Stimulated activated naive B cell treated with anti-CD40 and anti-IgM and Interleukin-4, amounts not matched to agents 10 μg/mL and 1 μg/mL and 100 μg/mL, for 72 hours (primary cell): ENCODE data around the gene ERCC6L2.
A peak's percentile ranks its signal among the peaks of the same experiment; 100 is the strongest.

Experiments
- ATAC-seq, 2 donors: fragments of 150-1000 bp; cut with Tn5 transposase; replicated peaks; 2 replicates each; pipeline ENCODE4 v1.10.0; 2021; ENCODE audit warnings: moderate library complexity in 1 of 2
- DNase-seq: peaks from one replicate; pipeline ENCODE4 v3.0.0; 2021
- H3K27ac Mint-ChIP-seq: one replicate; pipeline ENCODE4 v1.8.0; 2022; ENCODE audit warnings: mild to moderate bottlenecking, mixed read lengths
- H3K27me3 Mint-ChIP-seq, 2 donors: one replicate each; pipeline ENCODE4 v1.8.0; 2022; ENCODE audit warnings: mixed read lengths in 2 of 2
- H3K36me3 Mint-ChIP-seq, 2 donors: one replicate each; pipeline ENCODE4 v1.8.0; 2022; ENCODE audit warnings: mixed read lengths in 2 of 2, mild to moderate bottlenecking in 1 of 2
- H3K4me1 Mint-ChIP-seq, 2 donors: one replicate each; pipeline ENCODE4 v1.8.0; 2022; ENCODE audit warnings: mixed read lengths in 2 of 2, mild to moderate bottlenecking in 1 of 2
- H3K4me3 Mint-ChIP-seq, 2 donors: one replicate each; pipeline ENCODE4 v1.8.0; 2022; ENCODE audit warnings: mild to moderate bottlenecking in 2 of 2, mixed read lengths in 2 of 2, moderate library complexity in 1 of 2
- H3K9me3 Mint-ChIP-seq, 2 donors: one replicate each; pipeline ENCODE4 v1.8.0; 2022; ENCODE audit warnings: mixed read lengths in 2 of 2, mild to moderate bottlenecking in 1 of 2

The ERCC6L2 gene

DNA sequence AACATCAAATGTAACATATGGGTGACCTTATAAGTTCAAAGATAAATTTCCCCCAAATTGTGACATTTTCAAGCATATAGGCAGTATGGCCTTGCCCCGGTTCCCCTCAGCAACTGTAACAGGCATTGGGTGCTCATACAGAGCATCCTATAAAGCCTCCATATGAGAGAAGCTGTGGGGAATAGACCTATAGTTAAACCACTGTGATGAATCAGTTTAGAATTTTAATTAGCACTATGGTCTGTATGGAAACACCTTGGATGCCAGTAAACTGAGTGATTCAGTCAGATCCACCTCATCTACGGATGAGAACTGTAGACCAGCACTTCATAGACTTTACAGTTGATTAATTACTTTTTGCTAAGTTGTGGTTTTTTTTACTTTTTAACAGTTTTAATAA is 79.4 kb downstream of the ERCC6L2 start:
- H3K27me3 Mint-ChIP-seq: no peaks in the 10 kb centered on the region
- peaks cover 7 to 9% of the 10 kb centered on the region in 2 donors for H3K9me3 Mint-ChIP-seq
- DNase-seq (no peak), ATAC-seq (peak in 1 of 2 donors; percentile 31)
- no peak overlapping the region for H3K27ac Mint-ChIP-seq
- peaks cover 50 to 76% of the 10 kb centered on the region in 2 donors for H3K36me3 Mint-ChIP-seq
- no peaks in the 10 kb centered on the region for H3K4me1 Mint-ChIP-seq
- H3K4me3 Mint-ChIP-seq: no peak overlapping the region

GRCh38 chr9:95962936-95963335 is 87.4 kb downstream of the ERCC6L2 start:
- H3K4me1 Mint-ChIP-seq: no peaks in the 10 kb centered on the region
- no peak for DNase-seq
- H3K27me3 Mint-ChIP-seq: no peaks in the 10 kb centered on the region
- H3K27ac Mint-ChIP-seq: no peak overlapping the region
- no peak for ATAC-seq
- H3K4me3 Mint-ChIP-seq: no peak overlapping the region
- peaks cover 8 to 9% of the 10 kb centered on the region in 2 donors for H3K9me3 Mint-ChIP-seq
- H3K36me3 Mint-ChIP-seq: peaks cover 29 to 42% of the 10 kb centered on the region in 2 donors

DNA sequence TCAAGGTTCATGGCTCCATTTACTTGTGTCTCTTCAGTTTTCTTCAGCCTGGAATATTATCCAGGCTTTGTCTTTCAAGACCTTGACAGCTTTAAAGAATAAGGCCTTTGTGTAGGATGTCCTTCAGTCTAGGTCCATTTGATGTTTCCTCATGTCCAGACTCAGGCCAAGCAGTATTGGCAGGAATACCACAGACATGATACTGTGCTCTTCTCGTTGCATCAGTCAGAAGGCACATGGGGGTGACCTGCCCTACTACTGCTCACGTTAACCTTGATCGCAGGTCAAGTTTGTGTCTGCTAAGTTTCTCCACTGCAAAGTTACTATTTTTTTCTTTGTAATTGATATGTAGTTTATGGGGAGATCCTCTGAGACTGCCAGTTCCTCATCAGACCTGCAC is 88.2 kb downstream of the ERCC6L2 start:
- DNase-seq (no peak), ATAC-seq (no peak)
- Mint-ChIP-seq H3K27ac (no peak overlapping the region), H3K4me1 (no peaks in the 10 kb centered on the region), H3K4me3 (no peak overlapping the region), H3K27me3 (no peaks in the 10 kb centered on the region), H3K36me3 (peaks cover 21 to 36% of the 10 kb centered on the region in 2 donors), H3K9me3 (peaks cover 8 to 9% of the 10 kb centered on the region in 2 donors)

DNA sequence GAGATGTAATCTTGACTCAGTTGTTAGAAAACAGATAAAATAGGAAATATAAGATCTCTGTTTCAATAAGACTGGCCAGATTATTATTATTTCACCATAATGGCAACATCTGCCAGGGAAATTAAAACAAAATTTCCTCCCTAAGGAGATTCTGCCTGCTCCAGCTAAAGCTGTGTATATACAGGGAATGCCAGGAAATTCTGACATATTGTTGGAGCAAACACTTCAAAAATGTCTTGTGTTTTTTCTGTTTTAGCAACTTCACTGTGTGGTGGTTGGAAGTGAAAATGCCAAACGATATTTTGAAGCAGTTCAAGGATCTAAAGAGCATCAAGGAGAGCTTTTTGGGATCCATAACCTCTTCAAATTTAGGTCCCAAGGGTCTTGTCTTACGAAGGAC is 90.8 kb downstream of the ERCC6L2 start:
- Mint-ChIP-seq H3K4me3 (no peak overlapping the region), H3K36me3 (peaks cover 21 to 29% of the 10 kb centered on the region in 2 donors), H3K27ac (no peak overlapping the region), H3K27me3 (no peaks in the 10 kb centered on the region), H3K4me1 (no peaks in the 10 kb centered on the region), H3K9me3 (peaks cover 4% of the 10 kb centered on the region in 2 donors)
- DNase-seq: no peak
- ATAC-seq: no peak

GRCh38 chr9:95970317-95970716 is 94.8 kb downstream of the ERCC6L2 start:
- Mint-ChIP-seq H3K4me3 (no peak overlapping the region), H3K9me3 (peaks cover 0 to 2% of the 10 kb centered on the region in 2 donors), H3K27ac (no peak overlapping the region), H3K4me1 (no peaks in the 10 kb centered on the region), H3K36me3 (peaks cover 31 to 40% of the 10 kb centered on the region in 2 donors), H3K27me3 (no peaks in the 10 kb centered on the region)
- no peak for DNase-seq
- ATAC-seq: no peak

DNA sequence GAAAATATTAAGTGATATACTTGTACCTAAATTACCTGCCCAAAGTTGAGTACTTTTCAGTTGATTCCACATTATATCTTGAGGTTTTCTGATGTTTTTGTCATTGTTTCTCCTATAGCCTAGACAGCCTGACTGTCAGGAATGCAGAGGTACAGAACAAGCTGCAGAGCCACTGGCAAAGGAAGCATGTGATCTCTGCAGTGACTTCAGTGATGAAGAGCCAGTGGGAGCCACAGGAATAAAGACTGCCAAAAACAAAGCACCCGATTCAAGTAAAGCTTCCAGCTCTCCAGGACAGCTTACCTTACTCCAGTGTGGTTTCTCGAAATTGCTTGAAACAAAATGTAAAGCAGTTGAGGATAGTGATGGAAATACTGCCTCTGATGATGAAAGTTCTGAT is 96.3 kb downstream of the ERCC6L2 start:
- no peaks in the 10 kb centered on the region for H3K4me1 Mint-ChIP-seq
- no peak overlapping the region for H3K27ac Mint-ChIP-seq
- no peak overlapping the region for H3K4me3 Mint-ChIP-seq
- peaks cover 0 to 2% of the 10 kb centered on the region in 2 donors for H3K9me3 Mint-ChIP-seq
- DNase-seq (no peak), ATAC-seq (no peak)
- peaks cover 35 to 45% of the 10 kb centered on the region in 2 donors for H3K36me3 Mint-ChIP-seq
- no peaks in the 10 kb centered on the region for H3K27me3 Mint-ChIP-seq

GRCh38 chr9:95974389-95974788 is 98.9 kb downstream of the ERCC6L2 start:
- Mint-ChIP-seq H3K4me1 (no peaks in the 10 kb centered on the region), H3K27ac (no peak overlapping the region), H3K4me3 (no peak overlapping the region), H3K36me3 (peaks cover 35 to 48% of the 10 kb centered on the region in 2 donors), H3K9me3 (peaks cover 0 to 2% of the 10 kb centered on the region in 2 donors), H3K27me3 (no peaks in the 10 kb centered on the region)
- DNase-seq (no peak), ATAC-seq (no peak)

- DNase-seq (no peak), ATAC-seq (no peak)
- Mint-ChIP-seq H3K4me1 (no peaks in the 10 kb centered on the region), H3K27me3 (no peaks in the 10 kb centered on the region), H3K9me3 (peaks cover 0 to 2% of the 10 kb centered on the region in 2 donors), H3K36me3 (peaks cover 32 to 56% of the 10 kb centered on the region in 2 donors), H3K27ac (no peak overlapping the region), H3K4me3 (no peak overlapping the region)
Observed at GRCh38 chr9:95977371-95977770, 101.9 kb downstream of the ERCC6L2 start.

- no peaks in the 10 kb centered on the region for H3K27me3 Mint-ChIP-seq
- ATAC-seq: no peak
- peaks cover 25 to 48% of the 10 kb centered on the region in 2 donors for H3K36me3 Mint-ChIP-seq
- H3K4me1 Mint-ChIP-seq: no peaks in the 10 kb centered on the region
- DNase-seq: no peak
- H3K9me3 Mint-ChIP-seq: no peaks in the 10 kb centered on the region
- H3K27ac Mint-ChIP-seq: no peak overlapping the region
- no peak overlapping the region for H3K4me3 Mint-ChIP-seq
Observed at GRCh38 chr9:95978106-95978505, 102.6 kb downstream of the ERCC6L2 start.

- Mint-ChIP-seq H3K27me3 (no peaks in the 10 kb centered on the region), H3K36me3 (peaks cover 26 to 44% of the 10 kb centered on the region in 2 donors), H3K4me1 (no peaks in the 10 kb centered on the region), H3K4me3 (no peak overlapping the region), H3K27ac (no peak overlapping the region), H3K9me3 (no peaks in the 10 kb centered on the region)
- no peak for DNase-seq
- ATAC-seq: no peak
Observed at GRCh38 chr9:95979446-95979845, 104.0 kb downstream of the ERCC6L2 start.

- no peaks in the 10 kb centered on the region for H3K4me1 Mint-ChIP-seq
- H3K36me3 Mint-ChIP-seq: peaks cover 28 to 49% of the 10 kb centered on the region in 2 donors
- H3K27ac Mint-ChIP-seq: peak overlapping the region; percentile 14
- ATAC-seq (no peak), DNase-seq (no peak)
- H3K9me3 Mint-ChIP-seq: no peaks in the 10 kb centered on the region
- H3K27me3 Mint-ChIP-seq: no peaks in the 10 kb centered on the region
- H3K4me3 Mint-ChIP-seq: no peak overlapping the region
Observed at GRCh38 chr9:95980262-95981125, 105.0 kb downstream of the ERCC6L2 start.

DNA sequence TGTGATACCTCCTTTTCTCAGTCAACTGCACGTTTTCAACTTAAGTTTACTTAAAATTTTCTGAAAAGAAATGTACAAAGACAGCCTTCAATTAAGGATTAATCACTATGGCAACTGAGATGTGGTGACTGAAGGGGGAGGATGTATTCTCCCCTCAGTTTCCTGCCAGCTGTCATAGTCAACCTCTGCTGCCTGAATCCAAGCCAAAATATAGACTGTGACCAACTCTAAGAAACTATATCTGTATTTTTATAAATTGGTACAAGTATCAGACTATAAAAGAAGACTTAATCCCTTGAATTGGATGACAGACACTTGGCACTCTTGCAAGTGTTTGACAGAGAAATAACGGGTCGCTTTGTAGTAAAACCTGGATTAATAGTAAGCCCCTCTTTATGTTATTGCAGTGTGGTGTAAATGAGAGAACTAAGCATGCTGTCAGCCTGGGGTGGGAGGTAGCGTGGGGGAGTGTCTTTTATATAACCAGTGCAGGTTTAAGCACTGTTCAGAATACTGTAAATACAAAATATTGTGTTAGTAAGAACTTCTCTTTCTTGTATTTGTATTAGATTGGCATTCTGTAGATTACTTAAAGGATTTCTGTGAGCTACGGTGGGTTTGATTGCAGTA is 106.4 kb downstream of the ERCC6L2 start:
- no peak overlapping the region for H3K27ac Mint-ChIP-seq
- ATAC-seq: no peak
- no peak for DNase-seq
- no peak overlapping the region for H3K4me3 Mint-ChIP-seq
- H3K9me3 Mint-ChIP-seq: no peaks in the 10 kb centered on the region
- no peaks in the 10 kb centered on the region for H3K4me1 Mint-ChIP-seq
- H3K27me3 Mint-ChIP-seq: no peaks in the 10 kb centered on the region
- peaks cover 38 to 58% of the 10 kb centered on the region in 2 donors for H3K36me3 Mint-ChIP-seq

DNA sequence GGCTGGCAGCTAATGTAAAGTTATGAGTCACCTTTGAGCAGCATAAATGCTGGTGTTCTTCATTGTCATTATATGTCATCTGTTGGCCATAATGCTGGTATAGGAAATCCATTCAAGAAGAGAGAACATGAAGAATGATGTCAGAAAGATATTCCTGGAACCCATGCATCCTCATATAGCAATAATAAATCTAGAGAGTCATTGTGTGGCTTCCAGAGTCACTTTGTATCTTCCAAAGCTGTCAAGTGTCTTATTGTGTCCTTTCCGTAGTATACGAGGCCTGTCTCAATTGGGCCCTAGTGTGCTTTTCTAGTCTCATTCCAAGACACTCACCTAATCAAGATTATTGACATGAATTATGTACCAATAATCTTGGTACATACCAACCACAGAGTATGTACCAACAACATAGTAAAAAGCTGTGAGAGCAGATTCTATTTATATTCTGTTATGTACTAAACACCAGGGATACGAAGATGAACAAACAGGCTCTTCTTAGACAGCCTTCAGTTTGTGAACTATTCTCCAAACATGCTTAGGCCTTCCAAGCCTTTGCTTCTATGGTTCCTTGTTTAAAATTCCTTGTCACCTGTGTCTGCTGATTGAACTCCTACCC is 110.1 kb downstream of the ERCC6L2 start:
- no peaks in the 10 kb centered on the region for H3K9me3 Mint-ChIP-seq
- H3K36me3 Mint-ChIP-seq: peaks cover 44 to 51% of the 10 kb centered on the region in 2 donors
- no peak for ATAC-seq
- H3K27me3 Mint-ChIP-seq: no peaks in the 10 kb centered on the region
- DNase-seq: no peak
- H3K4me1 Mint-ChIP-seq: no peaks in the 10 kb centered on the region
- no peak overlapping the region for H3K27ac Mint-ChIP-seq
- H3K4me3 Mint-ChIP-seq: no peak overlapping the region

- Mint-ChIP-seq H3K36me3 (peaks cover 43 to 59% of the 10 kb centered on the region in 2 donors), H3K27ac (no peak overlapping the region)
Observed at GRCh38 chr9:95989297-95989696, 113.8 kb downstream of the ERCC6L2 start.

More at GRCh38 chr9:95989297-95989696, 113.8 kb downstream of the ERCC6L2 start:
- no peaks in the 10 kb centered on the region for H3K9me3 Mint-ChIP-seq
- ATAC-seq: no peak
- H3K27me3 Mint-ChIP-seq: no peaks in the 10 kb centered on the region
- H3K4me1 Mint-ChIP-seq: no peaks in the 10 kb centered on the region
- no peak overlapping the region for H3K4me3 Mint-ChIP-seq
- DNase-seq: no peak
